PC-9 (cell line): Measurements from ENCODE around the gene SLC9B1.

Experiments
- EZH2 ChIP-seq: fragments of 200-600 bp; sonication (generic); IDR thresholded peaks from 2 replicates; pipeline ENCODE4 v1.8.0; 2017; ENCODE audit warnings: antibody characterized with exemption, low read depth
- TF ChIP-seq, protein P1 (sequence below): fragments of 200-600 bp; sonication (generic); conservative IDR thresholded peaks from 2 replicates; pipeline ENCODE4 v1.6.1; 2017; ENCODE audit warnings: mixed run types, antibody characterized with exemption, mild to moderate bottlenecking, moderate library complexity

- TF ChIP-seq, protein P1, sequence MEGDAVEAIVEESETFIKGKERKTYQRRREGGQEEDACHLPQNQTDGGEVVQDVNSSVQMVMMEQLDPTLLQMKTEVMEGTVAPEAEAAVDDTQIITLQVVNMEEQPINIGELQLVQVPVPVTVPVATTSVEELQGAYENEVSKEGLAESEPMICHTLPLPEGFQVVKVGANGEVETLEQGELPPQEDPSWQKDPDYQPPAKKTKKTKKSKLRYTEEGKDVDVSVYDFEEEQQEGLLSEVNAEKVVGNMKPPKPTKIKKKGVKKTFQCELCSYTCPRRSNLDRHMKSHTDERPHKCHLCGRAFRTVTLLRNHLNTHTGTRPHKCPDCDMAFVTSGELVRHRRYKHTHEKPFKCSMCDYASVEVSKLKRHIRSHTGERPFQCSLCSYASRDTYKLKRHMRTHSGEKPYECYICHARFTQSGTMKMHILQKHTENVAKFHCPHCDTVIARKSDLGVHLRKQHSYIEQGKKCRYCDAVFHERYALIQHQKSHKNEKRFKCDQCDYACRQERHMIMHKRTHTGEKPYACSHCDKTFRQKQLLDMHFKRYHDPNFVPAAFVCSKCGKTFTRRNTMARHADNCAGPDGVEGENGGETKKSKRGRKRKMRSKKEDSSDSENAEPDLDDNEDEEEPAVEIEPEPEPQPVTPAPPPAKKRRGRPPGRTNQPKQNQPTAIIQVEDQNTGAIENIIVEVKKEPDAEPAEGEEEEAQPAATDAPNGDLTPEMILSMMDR = no peak
- no peak for TF ChIP-seq EZH2
Measured at GRCh38 chr4:103036169-103036568, 16.7 kb upstream of the SLC9B1 start.
